ENCODE data around the gene TTLL9. TPM values are rescaled to one million over a fixed set of nuclear protein-coding genes. Genes with fewer than 3 reads are reported as not detected.
"Not testable (repeated sequence)": the region's sequence is repeated elsewhere in the genome, so short reads cannot be mapped to it uniquely, and the experiment has no call there.

TTLL9 gene
- total RNA-seq, 1 donor from 2014 or later: 1.0 TPM

- no peak for DNase-seq
Measured at GRCh38 chr20:31918466-31919105, 48.2 kb downstream of the TTLL9 start.

- DNase-seq: no peak
Measured at GRCh38 chr20:31919410-31920155, 49.1 kb downstream of the TTLL9 start.

DNA sequence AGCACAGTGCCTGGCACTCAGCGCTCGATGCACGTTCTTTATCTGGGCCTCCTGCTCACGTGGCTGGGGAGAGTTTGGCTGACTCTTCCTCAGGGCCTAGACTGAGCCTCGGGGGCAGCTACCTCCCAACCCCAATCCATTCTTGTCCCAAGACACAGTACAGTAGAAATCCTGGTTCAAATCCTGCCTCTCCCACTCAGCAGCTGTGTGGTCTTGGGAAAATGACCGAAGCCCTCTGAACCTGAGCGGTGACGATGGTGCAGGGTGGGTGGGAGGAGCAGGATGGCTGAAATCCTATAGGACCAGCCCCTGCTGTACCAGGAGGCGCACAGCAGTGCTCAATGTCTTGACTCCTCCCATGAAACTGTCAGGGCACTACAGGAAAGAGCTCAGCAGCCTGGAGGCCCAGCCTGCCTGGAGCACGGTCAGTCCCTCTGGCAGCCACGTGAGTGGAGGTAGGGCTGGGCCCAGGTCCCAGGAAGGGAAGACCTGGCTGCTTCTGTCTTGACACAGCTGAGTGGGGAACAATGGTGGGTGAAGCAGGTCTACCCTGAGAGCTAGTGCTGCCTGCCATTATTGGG lies 49.9 kb downstream of the TTLL9 start:
- DNase-seq: no peak

DNA sequence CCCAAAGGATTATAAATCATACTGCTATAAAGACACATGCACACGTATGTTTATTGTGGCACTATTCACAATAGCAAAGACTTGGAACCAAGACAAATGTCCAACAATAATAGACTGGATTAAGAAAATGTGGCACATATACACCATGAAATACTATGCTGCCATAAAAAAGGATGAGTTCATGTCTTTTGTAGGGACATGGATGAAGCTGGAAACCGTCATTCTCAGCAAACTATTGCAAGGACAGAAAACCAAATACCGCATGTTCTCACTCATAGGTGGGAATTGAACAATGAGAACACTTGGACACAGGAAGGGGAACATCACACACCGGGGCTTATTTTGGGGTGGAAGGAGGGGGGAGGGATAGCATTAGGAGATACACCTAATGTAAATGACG lies 51.0 kb downstream of the TTLL9 start:
- not testable (repeated sequence) for DNase-seq

GRCh38 chr20:31922181-31922580 lies 51.7 kb downstream of the TTLL9 start:
- no peak for DNase-seq

- DNase-seq: no peak
Measured at GRCh38 chr20:31922588-31922987, 52.2 kb downstream of the TTLL9 start.

DNA sequence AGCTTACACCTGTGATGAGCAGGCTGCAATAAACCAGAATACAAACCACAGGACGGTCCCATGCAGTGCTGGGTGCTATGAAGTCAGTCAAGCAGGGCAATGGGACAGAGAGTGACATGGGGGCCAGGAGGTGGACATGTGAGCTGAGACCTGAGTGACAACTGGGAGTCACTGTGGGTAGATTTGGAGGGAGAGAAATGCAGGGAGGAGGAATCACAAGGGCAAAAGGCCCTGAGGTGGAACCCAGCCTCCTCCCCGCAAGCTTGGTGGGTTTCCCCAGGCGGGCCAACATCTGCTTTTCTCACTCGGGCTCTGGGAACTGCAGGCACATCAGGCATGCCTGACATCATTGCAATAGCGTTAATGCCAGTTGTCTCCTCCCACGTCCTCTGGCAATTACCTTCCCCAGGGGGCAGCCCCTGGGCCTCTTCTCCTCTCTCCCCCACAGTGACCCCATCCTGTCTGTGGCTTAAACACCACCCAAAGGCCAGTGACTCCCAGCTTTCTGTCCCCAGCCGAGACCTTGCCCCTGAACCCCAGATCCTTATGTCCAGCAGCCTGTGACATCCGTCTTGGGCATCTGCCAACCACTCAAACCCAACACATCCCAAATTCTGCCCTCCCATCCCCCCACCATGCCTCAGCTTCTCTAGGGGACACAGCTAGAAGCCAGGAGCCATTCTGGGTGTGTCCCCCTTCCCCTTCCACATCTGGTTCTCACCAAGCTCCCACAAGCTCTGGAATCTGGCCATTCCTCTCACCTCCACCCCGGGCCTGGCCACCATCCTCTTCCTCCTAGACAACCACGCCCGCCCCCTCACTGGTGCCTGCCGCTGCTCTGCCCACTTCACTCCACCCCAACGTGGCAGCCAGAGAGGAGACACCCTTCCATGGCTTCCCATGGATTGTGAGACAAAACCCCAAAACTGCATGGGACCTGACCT lies 53.2 kb downstream of the TTLL9 start:
- DNase-seq: no peak

GRCh38 chr20:31924561-31924960 lies 54.1 kb downstream of the TTLL9 start:
- DNase-seq: no peak

DNA sequence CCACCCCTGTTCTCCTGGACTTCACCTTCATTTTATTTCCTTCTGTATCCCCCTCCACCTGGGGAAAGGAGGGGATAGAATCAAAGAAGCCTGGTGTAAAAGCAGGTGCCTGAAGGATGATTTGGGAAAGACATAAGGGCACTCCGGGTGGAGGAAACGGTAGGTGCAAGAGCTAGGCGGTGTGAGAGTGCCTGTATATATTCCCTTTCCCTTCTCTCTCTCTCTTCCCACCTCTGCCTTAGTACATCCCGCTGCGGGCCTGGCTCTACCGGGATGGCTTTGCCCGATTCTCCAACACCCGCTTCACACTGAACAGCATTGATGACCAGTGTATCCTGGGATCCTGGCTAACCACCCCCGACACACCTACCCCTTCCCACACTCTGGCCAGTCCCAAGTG lies 55.2 kb downstream of the TTLL9 start:
- DNase-seq: no peak

DNA sequence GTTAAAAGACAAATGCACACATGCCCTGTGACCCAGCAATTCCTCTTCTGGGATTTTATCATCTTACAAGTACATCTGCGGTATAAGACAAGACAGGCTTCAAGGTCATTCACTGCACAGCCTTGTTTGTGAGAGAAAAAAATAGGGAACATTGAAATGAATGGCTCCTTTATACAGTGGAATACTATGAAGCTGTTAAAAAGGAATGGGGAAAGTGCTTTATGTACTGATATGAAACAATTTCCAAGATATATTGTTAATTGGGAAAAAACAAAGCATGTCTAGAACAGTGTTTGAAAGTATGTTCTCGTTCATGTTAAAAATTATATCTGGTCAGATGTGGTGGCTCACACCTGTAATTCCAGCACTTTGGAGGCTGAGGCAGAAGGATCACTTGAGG lies 56.1 kb downstream of the TTLL9 start:
- DNase-seq: no peak

DNA sequence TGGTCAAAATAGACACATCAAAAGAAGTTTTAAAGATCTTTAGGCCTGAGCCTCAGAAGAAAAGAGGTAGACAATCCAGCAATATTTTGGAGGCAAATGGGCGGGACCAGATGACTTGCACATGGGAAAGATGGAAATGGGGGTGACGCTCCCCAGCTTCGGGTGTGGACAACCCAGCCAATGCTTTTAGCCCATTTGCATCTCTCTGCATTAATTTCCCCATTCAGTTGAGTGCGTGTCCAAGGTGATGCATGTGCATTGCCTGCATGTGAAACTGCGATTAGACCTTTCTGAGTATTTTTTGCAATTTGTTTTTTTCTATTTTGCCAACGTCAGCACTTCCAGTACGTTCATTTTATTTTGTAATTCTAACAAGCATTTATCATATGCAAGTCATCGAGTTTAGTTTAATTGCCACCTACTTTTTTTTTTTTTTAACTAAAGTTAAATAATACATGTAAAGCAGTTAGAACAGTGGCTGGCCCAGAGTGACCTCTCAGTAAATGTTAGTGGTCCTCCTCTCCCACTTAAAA lies 57.3 kb downstream of the TTLL9 start:
- no peak for DNase-seq

- DNase-seq: not testable (repeated sequence)
Measured at GRCh38 chr20:31929631-31930030, 59.2 kb downstream of the TTLL9 start.

- DNase-seq: no peak
Measured at GRCh38 chr20:31930779-31931178, 60.3 kb downstream of the TTLL9 start.

DNA sequence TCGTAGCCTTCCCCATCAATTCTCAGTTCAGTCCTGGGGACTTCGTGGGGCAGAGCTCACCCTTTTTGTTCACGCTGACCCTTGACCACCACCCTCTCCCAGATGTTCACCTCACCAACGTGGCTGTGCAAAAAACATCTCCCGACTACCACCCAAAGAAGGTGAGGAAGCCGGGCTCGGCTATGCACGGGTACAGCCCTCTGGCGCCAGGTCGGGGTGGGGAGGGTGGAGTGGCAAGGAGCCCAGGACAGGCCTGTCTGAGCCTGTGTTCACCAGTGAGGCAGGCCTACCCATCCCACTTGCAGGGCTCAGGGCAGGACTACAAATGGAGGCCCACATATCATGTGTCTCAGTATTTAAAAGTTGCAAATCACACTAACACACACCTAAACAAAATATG lies 63.3 kb downstream of the TTLL9 start:
- no peak for DNase-seq

DNA sequence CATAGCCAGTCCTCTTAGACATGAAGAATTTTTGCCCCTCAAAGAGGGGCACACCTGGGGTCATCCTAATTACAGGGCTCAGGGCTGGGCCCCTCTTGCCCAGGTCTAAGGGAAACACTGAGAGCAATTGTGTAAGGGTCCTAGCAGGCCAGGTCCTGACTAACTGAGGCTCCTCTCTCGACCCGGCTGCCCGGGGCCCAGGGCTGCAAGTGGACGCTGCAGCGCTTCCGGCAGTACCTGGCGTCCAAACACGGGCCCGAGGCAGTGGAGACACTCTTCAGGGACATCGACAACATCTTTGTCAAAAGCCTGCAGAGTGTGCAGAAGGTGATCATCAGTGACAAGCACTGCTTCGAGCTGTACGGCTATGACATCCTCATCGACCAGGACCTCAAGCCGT lies 64.1 kb downstream of the TTLL9 start:
- no peak for DNase-seq

- no peak for DNase-seq
Measured at GRCh38 chr20:31934968-31935764, 64.7 kb downstream of the TTLL9 start.

DNA sequence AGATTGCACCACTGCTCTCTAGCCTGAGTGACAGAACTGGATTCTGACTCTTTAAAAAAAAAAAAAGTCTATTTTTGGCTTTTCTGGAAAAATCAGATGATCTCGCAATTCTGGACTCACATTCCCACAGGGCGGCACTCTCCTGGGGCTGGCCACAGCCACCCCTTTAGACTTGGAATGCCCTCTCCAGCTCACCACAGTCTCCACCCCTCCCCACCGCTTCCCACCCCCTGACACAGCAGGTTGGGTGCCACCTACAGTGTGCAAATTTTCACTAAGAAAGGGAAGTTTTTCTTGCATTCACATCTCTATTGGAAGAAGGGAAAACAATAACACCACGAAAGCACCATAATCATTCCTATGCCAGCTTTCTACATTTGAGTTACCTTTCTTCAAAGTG lies 66.0 kb downstream of the TTLL9 start:
- no peak for DNase-seq

- DNase-seq: no peak
Measured at GRCh38 chr20:31937820-31938219, 67.4 kb downstream of the TTLL9 start.

GRCh38 chr20:31939661-31940060 lies 69.2 kb downstream of the TTLL9 start:
- no peak for DNase-seq

DNA sequence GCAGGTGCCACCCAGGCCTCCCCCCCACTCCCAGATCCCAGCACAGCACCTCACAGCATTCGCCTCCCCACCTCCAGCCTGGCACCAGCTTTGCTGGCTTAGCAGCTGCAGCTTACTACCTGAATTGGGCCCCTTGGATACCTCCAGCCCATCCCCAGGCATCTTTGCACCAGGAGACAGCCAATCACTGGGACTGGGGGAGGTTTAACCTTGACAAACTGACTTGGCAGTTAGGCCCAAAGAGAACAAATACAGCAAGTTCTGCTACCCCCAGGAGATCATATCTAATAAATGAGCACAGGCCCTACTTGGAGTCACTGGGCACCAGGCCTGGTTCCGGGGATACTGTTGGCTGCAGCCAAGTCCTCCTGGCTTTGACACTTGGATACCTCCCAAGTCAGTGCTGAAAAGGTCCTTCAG lies 72.6 kb downstream of the TTLL9 start:
- DNase-seq: no peak

DNA sequence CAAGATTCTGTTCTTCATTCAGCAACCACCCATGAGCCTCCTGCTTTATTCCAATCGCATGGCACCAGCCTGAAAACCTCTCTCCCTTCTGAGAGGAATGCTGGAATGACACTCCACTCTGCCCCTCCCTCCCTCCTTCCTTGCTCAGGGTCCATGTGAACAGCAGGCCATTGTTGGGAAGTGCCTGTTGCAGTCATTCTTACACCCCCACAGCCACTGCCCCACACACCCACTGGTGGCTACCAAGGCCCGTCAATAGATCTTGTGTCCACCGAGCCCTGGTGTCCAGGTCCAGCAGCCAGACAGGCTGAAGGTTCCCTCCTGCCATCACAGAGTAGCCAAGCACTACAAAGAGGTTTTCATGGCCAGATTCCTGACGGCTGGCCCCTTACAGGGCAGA lies 74.9 kb downstream of the TTLL9 start:
- DNase-seq: no peak

Measured in tongue (tissue), 2 donors.